Astrocyte of the spinal cord (primary cell): ENCODE data around the gene DUSP16.
"Not testable (repeated sequence)": the region's sequence is repeated elsewhere in the genome, so short reads cannot be mapped to it uniquely, and the experiment has no call there.

Experiments
- DNase-seq: peaks from one replicate; pipeline ENCODE4 v3.0.0; 2011; ENCODE audit warnings: low read depth, low spot score
- H3K4me3 ChIP-seq: 2 replicates; pipeline ENCODE4 v1.5.1; 2011; ENCODE audit warnings: low read depth, mild to moderate bottlenecking, low read length, moderate library complexity
- in situ Hi-C: cut with HindIII; loops from 2 replicates; pipeline ENCODE4 v1.10.0; 2017; ENCODE audit warnings: low sequenced_read_pairs
- TF ChIP-seq, protein P1 (sequence below): IDR thresholded peaks from 2 replicates; pipeline ENCODE4 v1.5.1; 2012; ENCODE audit warnings: low read depth, mild to moderate bottlenecking, low read length, inconsistent platforms

DUSP16 gene

DNA sequence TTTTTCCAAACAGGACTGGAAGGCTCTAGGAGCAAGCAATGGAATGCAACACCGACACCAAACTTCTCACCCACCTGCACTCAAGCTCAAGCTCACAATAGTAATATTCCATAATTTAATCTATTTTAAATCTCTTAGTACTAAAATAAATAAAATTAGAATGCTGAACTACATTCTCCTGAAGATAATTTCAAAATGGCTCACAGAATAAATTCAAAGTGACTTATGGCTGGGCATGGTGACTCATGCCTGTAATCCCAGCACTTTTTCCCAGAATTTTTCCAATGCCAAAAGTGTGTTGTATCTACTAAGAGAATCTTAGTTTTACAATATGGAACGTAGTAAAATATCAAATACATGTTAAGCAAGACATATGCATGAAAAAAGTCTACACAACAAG is 31.5 kb downstream of the DUSP16 start:
- in situ Hi-C loops = no loop called here
- TF ChIP-seq, protein P1, sequence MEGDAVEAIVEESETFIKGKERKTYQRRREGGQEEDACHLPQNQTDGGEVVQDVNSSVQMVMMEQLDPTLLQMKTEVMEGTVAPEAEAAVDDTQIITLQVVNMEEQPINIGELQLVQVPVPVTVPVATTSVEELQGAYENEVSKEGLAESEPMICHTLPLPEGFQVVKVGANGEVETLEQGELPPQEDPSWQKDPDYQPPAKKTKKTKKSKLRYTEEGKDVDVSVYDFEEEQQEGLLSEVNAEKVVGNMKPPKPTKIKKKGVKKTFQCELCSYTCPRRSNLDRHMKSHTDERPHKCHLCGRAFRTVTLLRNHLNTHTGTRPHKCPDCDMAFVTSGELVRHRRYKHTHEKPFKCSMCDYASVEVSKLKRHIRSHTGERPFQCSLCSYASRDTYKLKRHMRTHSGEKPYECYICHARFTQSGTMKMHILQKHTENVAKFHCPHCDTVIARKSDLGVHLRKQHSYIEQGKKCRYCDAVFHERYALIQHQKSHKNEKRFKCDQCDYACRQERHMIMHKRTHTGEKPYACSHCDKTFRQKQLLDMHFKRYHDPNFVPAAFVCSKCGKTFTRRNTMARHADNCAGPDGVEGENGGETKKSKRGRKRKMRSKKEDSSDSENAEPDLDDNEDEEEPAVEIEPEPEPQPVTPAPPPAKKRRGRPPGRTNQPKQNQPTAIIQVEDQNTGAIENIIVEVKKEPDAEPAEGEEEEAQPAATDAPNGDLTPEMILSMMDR = no peak
- H3K4me3 ChIP-seq = no peak overlapping the region
- DNase-seq = no peak

DNA sequence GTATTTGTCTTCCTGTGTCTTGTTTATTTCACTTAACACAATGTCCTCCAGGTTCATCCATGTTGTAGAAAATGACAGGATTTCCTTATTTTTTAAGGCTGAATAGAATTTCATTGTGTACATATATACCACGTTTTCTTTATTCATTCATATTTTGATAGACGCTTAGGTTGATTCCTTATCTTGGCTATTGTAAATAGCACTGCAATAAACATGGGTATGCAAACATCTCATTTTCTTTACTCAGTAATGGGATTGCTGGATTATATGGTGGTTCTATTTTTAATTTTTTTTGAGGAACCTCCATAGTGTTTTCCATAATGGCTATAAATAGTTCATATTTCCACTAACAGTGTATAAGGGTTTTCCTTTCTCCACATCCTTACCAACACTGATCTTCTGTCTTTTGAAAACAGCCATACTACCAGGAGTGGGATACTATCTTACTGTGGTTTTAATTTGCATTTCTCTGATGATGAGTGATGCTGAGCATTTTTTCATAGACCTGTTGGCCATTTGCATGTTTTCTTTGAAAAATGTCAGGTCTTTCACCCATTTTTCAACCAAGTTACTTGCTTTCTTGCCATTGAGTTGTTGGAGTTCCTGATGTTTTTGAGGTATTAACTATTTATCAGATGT is 32.8 kb downstream of the DUSP16 start:
- DNase-seq = no peak
- H3K4me3 ChIP-seq = no peak overlapping the region
- in situ Hi-C loops = no loop called here
- TF ChIP-seq, protein P1 = no peak

DNA sequence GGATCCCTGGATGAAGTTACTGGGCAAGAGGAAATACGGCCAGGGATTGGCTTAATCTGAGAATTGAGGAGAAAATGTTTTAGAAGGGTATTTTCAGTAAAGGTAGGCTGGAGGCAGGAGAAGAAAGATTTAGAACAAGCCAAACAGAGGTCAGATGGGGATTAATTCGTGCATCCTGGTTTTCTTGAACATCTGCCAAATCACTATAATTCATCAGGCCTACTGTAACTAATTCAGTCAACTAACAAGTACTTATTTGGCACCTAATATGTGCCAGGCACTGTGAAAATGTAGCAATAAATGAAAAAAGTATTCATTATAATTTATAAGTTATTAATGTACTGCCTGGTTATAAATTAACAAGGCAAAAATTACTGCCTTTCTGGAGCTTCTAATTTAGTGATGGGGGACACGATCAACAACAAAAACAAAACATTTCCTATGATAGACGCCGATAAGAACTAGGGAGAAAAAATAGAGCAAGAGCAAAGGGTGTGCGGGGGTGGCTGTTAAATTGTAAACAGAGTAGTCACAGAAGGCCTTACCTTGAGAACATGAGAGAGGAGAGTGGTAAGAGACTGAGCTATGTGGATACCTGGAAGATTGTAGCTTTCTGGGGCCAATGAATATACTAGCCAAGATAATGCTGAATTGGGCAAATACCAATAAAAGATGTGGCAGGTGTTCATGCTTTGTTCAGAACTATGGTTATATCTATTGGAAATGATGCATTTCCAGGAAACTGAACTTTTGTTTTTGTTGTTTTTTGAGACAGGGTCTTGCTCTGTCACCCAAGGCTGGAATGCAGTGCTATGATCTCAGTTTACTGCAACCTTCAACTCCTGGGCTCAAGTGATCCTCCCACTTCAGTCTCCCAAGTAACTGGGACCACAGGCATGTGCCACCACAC is 34.0 kb downstream of the DUSP16 start:
- in situ Hi-C loops = no loop called here
- no peak overlapping the region for H3K4me3 ChIP-seq
- TF ChIP-seq, protein P1 = no peak
- DNase-seq = no peak

DNA sequence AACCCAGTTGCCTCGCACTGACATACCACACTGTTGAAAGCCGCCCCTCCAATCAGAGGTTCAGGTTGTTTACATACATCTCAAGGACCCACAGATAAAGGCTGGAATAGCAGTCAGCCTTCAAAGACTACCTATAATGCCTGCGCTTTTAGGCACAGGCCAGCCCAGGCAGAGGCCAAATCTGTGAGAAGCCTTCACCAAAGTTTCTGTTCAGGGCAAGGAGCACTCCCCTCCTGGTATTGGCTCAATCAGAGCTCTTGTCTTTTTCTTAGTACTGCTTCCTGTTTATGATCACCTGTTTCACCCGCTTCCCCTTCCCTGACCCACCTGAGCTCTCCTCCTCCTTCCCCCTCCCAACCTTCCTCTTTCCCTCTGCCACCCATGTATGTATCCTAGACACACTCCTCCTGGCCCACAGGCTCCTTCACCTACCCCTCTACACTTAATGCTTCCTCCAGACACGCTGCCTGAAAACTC is 34.8 kb downstream of the DUSP16 start:
- TF ChIP-seq, protein P1 = no peak
- in situ Hi-C loops = no loop called here
- no peak overlapping the region for H3K4me3 ChIP-seq
- no peak for DNase-seq

DNA sequence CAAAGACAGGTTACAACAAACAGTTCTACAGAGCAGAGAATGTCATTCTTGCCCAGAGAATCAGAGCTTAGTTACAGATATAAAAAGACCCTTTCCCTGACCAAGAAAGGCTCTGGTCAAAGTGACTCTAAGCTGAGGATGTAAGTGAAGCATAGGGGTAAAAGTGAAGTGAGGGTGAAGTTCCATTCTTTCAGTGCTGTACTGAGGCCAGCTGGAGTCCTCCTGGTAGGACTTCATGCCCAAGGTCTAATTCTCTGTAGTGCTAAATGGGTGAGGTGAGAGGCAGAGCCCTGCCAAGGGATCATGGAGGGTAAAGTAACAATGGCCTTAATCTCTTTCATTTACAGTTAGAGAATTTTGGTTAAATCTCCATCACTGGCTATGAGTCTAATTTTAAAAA is 38.5 kb downstream of the DUSP16 start:
- DNase-seq = no peak
- in situ Hi-C loops = no loop called here
- TF ChIP-seq, protein P1 = no peak
- no peak overlapping the region for H3K4me3 ChIP-seq

GRCh38 chr12:12523229-12523628 is 39.4 kb downstream of the DUSP16 start:
- in situ Hi-C loops = no loop called here
- H3K4me3 ChIP-seq = no peak overlapping the region
- TF ChIP-seq, protein P1 = no peak
- DNase-seq = no peak

- H3K4me3 ChIP-seq, in situ Hi-C loops, DNase-seq: not testable (repeated sequence)
These were observed 40.0 kb downstream of the DUSP16 start for GRCh38 chr12:12522657-12523056.
